HL-60 (cell line): ENCODE measurements around the gene ZRANB3.

ENCODE experiments used
- DNase-seq, 2 experiments: peaks; one replicate each; pipeline ENCODE4 v3.0.0-alpha.2; 2010 to 2020; ENCODE audit warnings: low read depth in 1 of 2, low spot score in 1 of 2
- H3K27ac ChIP-seq: fragments of 250-450 bp; sonication (Bioruptor Pico); replicated peaks from 2 replicates; pipeline ENCODE4 v1.5.1; 2020; ENCODE audit warnings: mild to moderate bottlenecking, moderate library complexity
- H3K27me3 ChIP-seq: fragments of 250-450 bp; sonication (Bioruptor Pico); 2 replicates; pipeline ENCODE4 v1.5.1; 2021; ENCODE audit warnings: mild to moderate bottlenecking, moderate library complexity; ENCODE audit not compliant: insufficient read depth, poor library complexity, severe bottlenecking
- H3K4me3 ChIP-seq: replicated peaks from 2 replicates; pipeline ENCODE4 v1.5.1; 2011; ENCODE audit warnings: mild to moderate bottlenecking, control low read depth, low read length; ENCODE audit not compliant: insufficient read depth
- GABPA ChIP-seq: IDR thresholded peaks from 2 replicates; pipeline ENCODE4 v1.6.1; 2012; ENCODE audit warnings: low read depth
- POLR2AphosphoS5 ChIP-seq: IDR thresholded peaks from 2 replicates; pipeline ENCODE4 v1.6.1; 2012; ENCODE audit warnings: low read depth
- REST ChIP-seq: IDR thresholded peaks from 2 replicates; pipeline ENCODE4 v1.6.1; 2012; ENCODE audit warnings: low read depth; ENCODE audit not compliant: insufficient replicate concordance
- SPI1 ChIP-seq: IDR thresholded peaks from 2 replicates; pipeline ENCODE4 v1.6.1; 2012; ENCODE audit warnings: low read depth, mild to moderate bottlenecking, borderline replicate concordance
- TF ChIP-seq, protein P1 (sequence below): IDR thresholded peaks from one replicate; pipeline ENCODE4 v1.5.1; 2011; ENCODE audit warnings: low read length, control low read depth, inconsistent platforms; ENCODE audit not compliant: insufficient read depth

Gene ZRANB3

DNA sequence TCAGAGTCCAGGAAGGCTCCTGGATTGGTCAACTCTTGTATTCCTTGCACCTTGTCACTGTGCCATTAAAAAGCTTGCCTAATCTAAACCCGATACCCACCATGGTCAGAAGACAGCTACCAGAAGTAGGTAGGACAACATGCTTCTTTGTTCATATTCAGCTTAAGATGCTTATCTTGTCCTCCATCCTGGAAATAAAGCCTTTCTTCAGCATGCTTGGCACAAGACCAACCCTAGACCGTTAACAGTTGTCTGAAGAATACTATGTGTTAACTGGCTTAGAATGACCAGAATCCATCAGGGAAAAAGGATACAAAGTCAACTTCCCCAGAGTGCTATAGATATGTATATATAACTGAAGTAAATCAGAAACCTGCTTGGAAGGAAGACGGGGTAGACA, 193.9 kb downstream of the ZRANB3 start:
- Histone ChIP-seq H3K27me3 (no peaks in the 10 kb centered on the region), H3K27ac (no peak overlapping the region), H3K4me3 (no peak overlapping the region)
- TF ChIP-seq REST (no peak), GABPA (no peak), POLR2AphosphoS5 (no peak), SPI1 (no peak)
- TF ChIP-seq, protein P1, sequence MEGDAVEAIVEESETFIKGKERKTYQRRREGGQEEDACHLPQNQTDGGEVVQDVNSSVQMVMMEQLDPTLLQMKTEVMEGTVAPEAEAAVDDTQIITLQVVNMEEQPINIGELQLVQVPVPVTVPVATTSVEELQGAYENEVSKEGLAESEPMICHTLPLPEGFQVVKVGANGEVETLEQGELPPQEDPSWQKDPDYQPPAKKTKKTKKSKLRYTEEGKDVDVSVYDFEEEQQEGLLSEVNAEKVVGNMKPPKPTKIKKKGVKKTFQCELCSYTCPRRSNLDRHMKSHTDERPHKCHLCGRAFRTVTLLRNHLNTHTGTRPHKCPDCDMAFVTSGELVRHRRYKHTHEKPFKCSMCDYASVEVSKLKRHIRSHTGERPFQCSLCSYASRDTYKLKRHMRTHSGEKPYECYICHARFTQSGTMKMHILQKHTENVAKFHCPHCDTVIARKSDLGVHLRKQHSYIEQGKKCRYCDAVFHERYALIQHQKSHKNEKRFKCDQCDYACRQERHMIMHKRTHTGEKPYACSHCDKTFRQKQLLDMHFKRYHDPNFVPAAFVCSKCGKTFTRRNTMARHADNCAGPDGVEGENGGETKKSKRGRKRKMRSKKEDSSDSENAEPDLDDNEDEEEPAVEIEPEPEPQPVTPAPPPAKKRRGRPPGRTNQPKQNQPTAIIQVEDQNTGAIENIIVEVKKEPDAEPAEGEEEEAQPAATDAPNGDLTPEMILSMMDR = no peak
- no peak for DNase-seq

DNA sequence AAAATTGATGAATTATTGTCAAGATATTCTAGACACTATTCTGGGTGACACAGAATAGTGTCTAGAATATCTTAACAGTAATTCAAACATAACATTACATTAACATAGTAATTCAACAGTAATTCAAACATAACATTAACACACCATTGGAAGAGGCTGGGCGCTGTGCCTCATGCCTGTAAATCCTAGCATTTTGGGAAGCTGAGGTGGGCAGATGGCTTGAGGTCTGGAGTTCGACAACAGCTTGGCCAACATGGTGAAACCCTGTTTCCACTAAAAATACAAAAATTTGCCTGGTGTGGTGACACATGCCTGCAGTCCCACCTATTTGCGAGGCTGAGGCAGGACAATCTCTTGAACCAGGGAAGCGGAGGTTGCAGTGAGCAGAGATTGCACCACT, 195.8 kb downstream of the ZRANB3 start:
- Histone ChIP-seq H3K27ac (no peak overlapping the region), H3K4me3 (no peak overlapping the region), H3K27me3 (no peaks in the 10 kb centered on the region)
- DNase-seq = no peak
- TF ChIP-seq POLR2AphosphoS5 (no peak), GABPA (no peak), SPI1 (no peak), REST (no peak)
- TF ChIP-seq, protein P1 = no peak

GRCh38 chr2:135327146-135327545, 203.9 kb downstream of the ZRANB3 start:
- no peak overlapping the region for H3K4me3 ChIP-seq
- no peak overlapping the region for H3K27ac ChIP-seq
- H3K27me3 ChIP-seq = no peaks in the 10 kb centered on the region
- no peak for DNase-seq
- TF ChIP-seq POLR2AphosphoS5 = no peak
- TF ChIP-seq REST = no peak
- no peak for TF ChIP-seq SPI1
- no peak for TF ChIP-seq GABPA
- TF ChIP-seq, protein P1 = no peak
